NCI-H187 treated with DMSO at 0.1 percent for 48 hours (cell line): Measurements from ENCODE around the gene C19orf81.

Experiments
- DNase-seq: peaks from one replicate; lab custom pipeline; 2025; lab: John Stamatoyannopoulos, UW

Gene C19orf81

DNA sequence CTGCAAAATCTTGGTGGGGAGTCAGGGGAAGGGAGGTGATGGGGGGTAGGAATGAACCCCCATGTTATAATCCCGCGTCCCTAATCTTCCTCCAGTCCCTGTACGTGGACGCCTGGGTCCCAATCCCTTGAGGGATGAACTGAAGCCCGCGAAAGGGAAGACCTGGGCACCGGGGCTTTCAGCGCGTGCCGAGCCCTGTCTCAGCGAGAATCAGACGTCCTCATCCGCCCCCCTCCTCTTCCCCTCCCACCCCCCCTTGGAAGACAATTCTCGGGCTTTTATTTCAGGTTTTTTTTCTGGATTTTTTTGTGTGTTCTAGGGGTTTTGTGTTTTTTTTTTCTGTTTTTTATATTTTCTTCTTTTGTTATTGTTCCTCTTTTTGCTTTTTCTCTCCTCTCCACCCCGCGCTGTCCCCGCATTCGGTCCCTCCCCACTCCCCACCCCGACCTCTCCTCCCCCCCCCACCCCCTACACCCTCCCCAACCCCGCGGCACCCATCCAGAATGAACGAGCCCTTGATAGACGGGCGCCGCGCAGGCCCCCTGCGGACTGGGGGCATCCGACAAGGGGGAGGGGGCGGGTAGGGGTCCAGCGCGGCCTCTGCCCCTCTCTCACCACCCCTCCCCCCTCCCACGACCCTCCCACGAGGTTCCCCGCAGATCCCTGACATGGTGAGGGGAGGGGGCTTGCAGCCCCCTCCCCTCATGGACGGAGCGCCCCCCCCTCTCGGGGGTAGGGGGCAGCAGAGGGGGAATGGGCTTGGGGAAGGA lies 10.3 kb downstream of the C19orf81 start:
- DNase-seq, result no peak

DNA sequence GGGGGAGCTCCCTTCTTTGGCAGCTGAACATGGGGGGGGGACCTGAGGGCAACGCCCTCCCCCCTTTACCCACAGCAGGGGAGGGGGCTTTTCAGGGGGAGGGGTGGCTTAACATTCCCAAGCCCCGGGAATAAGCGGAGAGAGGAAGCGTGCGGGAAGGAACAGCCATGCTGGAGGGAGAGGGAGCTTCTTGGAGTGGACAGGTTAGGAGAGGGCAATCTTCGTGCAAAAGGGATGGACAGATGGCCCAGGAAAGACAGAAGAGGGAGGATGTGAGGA lies 10.8 kb downstream of the C19orf81 start:
- no peak for DNase-seq

- no peak for DNase-seq
These were observed 11.8 kb downstream of the C19orf81 start for GRCh38 chr19:50661023-50661422.

DNA sequence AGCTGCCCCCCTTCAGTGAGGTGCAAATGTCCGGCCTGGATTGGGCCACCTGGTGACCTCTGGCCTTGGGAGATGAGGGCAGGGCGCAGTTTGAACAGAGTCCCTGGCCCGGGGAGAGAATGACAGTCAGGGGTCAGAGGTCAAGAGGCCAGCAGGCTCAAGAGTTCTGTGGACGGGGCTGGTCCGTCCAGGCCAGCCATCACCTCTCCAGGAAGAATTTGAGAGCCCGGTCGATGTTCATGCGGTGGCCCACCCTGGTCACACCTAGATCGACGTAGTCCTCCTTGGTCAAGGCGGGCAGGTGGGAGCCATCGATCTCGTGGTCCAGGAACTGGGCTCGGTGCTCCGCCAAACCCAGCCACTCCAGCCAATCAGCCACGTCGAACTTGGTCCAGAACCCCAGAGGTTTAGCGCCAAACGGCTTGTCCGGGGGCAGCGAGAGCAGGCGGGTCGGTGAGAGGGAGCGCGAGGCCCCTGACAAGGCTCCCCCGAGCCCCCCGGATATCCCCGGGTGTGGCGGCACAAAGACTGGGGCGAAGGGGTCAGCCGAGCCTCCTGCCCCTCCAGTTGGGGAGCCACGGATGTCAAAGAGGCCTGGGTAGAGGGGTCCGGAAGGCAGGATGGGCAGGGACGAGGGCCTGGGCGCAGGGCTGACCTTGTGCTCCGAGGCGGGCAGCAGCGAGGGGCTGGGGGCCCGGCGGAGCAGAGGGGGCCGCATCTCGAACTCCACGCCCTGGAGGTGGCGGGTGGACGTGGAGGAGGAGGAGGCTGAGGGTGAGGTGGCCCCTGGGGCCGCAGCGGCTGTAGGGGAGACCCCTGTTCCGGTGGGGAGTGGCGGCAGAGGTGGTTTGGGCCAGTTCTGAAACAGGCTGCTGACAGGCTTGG lies 12.8 kb downstream of the C19orf81 start:
- no peak for DNase-seq

GRCh38 chr19:50662651-50663481 lies 13.6 kb downstream of the C19orf81 start:
- no peak for DNase-seq

GRCh38 chr19:50663482-50663790 lies 14.2 kb downstream of the C19orf81 start:
- no peak for DNase-seq

DNA sequence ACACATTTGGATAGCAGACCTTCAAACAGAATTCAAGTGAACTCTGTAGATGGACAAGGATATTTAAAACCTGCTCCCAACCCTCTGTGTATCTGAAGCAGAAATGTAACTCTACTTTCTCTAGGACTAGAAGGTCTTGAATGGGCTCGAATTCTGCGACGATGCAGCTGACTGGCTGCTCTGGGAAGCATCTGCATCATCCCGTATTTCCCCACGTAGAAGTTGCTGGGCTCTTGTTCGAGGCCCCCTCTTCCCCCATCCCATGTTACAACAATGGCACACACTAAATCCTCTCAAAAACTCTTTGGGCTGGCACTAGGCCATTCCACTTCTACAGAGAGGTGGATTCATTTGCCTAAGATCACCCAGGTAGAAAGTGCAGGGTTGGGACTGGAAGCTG lies 15.0 kb downstream of the C19orf81 start:
- DNase-seq, result no peak

DNA sequence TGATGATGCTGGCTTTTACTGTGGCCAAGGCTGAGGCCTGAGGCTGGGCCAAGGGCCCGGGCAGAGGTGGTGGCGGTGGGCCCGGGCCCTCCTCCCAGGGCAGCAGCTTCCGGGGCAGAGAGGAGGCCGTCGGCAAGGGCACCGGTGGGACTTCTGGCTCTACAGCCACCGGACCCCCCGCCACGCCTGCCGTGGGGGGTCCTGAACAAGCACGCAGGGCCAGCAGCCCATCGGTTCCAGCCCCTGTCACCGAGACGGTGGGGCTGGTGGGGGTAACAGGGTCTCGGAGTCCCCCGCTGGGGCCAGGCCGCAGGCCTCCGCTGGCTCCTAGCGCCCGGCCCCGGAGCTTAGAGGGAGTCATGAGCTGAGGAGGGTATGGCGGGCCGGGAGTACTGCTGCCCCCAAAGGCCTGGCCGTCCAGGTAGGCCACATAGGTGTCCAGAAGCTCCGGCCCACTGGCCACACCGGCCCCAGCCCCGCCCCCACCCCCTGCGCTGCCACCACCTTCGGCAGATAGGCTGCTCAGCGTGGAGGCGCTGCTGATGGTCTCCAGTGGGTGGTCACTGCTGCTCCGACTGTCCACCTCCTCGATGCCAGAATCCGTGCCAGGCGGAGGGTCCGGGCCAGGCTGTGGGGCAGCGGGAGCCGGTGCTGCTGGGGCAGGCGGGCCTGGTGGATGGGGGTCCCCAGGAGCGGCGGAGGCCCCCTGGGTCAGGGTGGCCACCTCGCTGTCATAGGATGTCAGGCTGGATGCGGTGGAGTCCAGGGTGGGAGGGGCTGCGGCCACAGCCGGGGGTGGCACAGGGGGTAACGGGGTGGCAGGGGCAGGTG lies 17.3 kb downstream of the C19orf81 start:
- no peak for DNase-seq

DNA sequence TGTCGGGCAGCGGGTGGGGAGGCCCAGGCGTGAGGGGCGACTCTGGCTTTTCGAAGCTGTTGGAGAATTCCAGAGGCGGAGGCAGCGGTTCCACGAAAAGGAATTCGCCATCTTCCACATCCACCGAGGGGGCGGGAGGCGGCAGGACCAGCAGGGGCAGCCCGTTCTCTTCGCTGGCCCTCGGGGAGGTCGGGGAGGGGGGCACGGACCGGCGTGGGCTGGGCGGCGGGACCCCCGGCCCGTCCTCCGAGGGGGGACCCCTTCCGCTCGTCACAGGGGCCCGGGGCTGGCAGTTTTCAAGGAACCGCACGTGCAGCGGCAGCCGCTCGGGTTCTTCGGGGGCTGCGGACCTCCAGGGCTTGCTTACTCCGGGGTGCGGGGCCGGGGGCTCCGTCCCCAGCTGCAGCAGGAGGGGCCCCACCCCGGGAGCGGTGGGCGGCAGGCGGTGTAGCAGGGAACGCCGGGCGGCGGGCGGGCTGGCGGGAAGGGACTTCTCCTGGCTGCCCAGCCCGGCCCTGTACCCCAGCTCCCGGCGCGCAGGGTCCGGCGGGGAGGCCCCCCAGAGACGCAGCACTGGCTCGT lies 18.0 kb downstream of the C19orf81 start:
- no peak for DNase-seq

GRCh38 chr19:50667759-50668231 lies 18.6 kb downstream of the C19orf81 start:
- no peak for DNase-seq

GRCh38 chr19:50668416-50668815 lies 19.2 kb downstream of the C19orf81 start:
- no peak for DNase-seq

- no peak for DNase-seq
These were observed 19.6 kb downstream of the C19orf81 start for GRCh38 chr19:50668879-50669278.

DNA sequence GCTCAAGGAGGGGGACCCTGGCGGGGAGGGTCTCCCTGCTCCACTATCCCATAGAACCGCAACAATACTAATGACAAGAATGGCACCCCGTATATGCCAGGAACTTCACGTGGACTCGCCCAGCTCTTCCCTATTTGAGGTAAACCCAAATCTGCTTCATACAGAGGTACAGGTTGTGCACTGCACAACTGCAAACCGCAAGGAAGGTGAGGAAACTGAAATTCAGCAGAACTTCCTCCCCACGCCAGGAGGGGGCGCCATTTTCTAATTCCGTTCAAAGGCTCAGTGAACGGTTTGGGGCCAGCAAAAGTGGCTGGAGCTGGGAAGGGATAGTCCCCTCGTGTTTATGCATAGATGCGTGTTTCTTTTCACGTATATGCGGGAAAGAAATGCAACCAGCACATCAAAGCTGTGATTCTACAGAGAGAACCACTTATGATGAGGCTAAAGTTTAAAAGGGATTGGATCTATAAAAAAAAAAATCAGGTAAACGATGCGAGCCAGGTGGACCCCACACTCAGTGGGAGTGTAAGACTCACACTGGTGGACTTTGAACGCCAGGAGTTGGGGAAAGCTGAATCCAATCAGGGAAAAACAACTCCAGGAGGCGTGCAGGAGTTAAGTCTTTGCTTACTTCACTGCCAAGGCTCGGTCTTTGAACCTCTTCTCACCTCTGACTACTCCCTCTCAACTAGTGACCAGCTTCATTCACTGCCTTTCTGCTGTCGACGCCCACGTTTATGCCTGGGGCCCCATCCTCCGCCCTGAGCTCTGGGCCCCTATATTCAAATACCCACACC lies 20.3 kb downstream of the C19orf81 start:
- DNase-seq, result no peak

GRCh38 chr19:50670102-50670380 lies 20.8 kb downstream of the C19orf81 start:
- no peak for DNase-seq

DNA sequence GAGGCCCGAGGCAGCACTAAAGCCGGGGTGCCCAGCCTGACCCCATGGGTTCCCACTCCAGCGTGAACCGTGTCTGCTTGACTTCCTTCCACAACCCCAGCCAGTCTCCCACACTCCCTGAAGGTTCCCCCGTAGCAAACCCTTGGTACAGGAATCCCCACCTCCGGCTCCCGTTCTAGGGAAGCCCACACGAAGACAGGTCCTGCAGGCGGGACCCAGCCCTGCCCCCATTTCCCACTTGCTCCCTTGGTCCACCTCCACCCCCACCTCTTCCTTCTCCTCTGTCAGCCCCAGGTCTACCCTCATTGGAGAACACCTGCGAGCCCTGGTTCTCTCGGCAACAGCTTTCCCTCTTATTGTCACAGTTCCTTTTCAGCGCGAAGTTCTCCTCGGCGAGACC lies 23.9 kb downstream of the C19orf81 start:
- no peak for DNase-seq

GRCh38 chr19:50676625-50677197 lies 27.5 kb downstream of the C19orf81 start:
- no peak for DNase-seq

DNA sequence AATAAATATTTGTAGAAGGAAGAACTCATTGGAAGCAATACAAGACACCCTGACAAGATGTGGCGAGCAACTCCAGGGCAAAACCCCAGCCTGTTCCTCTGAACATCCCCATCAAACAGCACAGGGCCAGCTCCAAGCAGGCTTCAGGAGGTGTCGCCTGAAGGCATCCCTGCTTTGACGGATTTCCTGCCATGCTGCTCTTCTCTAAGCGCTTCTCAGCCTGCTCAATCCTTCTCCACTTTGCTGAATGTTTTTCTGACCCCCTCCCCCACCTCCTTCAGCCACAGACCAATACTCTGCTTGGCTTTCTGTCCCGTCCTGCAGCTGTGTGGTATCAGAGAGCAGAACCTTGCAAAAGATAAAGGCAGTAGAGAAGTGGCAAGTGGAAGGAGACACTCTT lies 28.4 kb downstream of the C19orf81 start:
- no peak for DNase-seq

- DNase-seq, result no peak
These were observed 29.1 kb downstream of the C19orf81 start for GRCh38 chr19:50678323-50678722.

DNA sequence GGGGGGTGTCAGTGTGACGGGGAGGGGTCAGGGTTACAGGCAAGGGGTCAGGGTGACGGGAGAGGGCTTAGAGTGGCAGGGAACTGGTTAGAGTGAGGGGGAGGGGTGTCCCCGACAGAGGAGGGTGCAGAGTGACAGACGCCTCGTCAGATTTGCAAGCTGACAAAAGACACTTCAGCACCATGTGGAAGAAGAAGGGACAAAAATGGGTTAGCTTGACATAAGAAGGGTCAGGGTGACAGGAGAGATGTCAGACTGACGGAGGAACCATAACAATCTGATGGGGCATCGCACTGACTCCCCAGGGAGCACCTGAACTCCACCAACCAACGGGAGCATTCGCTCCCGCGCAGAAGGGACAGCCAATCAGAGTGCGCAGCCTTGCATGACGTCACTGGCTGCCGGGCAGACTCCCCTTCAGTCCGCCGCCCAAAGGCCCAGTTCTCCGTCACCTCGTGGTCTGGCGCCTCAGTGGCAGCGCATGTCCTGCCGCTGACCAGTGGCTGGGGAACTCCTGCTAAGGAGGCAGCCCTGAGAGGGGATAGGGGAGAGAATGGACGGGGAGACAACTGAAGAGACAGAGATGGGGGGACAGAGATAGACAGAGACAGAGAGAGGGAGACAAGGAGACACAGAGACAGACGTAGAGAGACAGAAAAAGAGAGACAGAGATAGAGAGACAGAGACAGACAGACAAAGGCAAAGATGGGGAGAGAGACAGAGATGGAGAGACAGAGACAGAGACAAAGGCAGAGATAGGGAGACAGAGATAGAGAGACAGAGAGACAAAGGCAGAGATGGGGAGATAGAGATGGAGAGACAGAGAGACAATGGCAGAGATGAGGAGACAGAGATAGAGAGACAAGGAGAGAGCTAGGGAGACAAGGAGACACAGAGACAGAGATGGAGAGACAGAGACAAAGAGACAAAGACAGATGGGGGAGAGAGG lies 30.2 kb downstream of the C19orf81 start:
- no peak for DNase-seq
